ENCODE measurements around the gene DDX25.

The DDX25 gene

DNA sequence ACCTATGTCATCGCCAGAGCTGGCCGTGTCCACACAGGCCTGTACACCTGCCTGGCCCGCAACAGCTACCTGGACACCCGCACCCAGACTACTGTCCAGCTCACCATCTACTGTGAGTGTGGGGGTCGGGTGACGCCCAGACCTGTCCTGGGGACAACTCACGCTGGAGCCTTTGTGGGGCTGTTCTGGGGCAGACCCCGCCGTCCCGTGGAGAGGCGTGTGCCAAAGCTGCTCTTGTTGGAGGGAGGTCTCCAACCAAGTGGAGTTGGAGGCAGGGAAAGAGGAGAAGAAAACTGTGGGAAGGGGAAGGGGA, 45.8 kb downstream of the DDX25 start:
- TF ChIP-seq CTCF (conservative IDR thresholded peaks at IDR 0.05; ENCODE audit: control insufficient read depth, insufficient read depth, low read depth, low read length) = no peak
- H3K4me3 ChIP-seq (ENCODE audit: control insufficient read depth, low read depth, low read length) = no peak overlapping the region
- no peak for DNase-seq (ENCODE audit: low read depth)

DNA sequence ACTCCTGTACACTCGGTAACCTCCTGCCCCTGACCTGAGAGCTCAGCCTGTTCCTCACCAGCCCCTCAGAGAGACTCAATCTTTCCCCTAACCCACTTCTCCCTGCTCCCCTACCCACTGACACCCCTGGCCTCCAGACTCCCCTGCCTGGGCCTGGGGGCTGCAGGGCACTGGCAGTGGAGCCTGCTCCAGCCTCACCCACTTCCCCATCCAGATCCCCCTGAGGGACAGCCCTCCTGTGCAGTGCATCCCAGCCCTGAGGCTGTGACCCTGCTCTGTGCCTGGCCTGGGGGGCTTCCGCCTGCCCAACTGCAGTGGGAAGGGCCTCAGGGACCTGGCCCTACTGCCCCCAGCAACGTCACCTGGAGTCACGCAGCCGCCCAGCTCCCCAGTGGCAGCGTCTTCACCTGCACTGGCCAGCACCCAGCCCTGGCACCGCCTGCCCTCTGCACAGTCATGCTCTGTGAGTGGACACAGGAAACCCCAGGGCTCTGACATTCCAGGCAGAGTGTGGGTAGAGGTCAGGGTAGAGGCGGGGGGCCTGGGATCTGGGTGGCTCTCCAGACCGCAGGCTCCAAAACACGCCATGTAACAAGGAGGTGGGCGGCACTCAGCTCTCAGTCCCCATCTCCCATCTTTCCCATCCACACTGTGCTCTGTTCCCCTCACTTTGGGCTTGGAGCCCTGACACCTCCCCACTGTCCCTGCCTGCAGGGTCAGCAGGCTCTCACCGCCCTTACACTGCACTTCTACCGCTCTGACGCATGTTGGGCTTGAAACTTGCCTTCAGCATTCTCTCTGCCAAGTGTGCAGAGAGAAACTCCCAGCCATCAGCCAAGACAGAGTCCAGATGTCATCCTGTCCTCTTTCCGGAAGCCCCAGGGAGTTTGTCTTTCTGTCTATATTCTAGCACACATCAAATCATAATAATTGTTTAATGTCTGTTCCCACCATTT, 46.7 kb downstream of the DDX25 start:
- no peak for TF ChIP-seq CTCF (conservative IDR thresholded peaks at IDR 0.05; ENCODE audit: control insufficient read depth, insufficient read depth, low read depth, low read length)
- no peak overlapping the region for H3K4me3 ChIP-seq (ENCODE audit: control insufficient read depth, low read depth, low read length)
- peak; percentile 85 for DNase-seq (ENCODE audit: low read depth)

DNA sequence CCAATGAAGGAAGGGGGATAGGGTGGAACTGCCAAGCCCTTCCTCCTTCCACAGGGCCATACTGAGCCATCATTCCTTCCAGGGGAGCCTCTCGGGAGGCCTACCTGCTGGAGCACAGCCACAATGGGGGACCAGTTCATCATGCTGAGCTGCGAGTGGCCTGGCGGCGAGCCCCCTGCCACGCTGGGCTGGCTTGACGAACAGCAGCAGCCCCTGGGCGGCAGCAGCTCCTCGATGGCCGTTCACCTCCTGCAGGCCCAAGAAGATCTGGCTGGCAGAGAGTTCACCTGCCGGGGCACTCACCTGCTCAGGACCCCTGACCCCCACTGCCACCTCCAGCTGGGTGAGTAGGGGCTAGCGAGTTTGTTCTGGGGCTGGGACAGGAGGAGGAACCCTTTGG, 47.4 kb downstream of the DDX25 start:
- no peak overlapping the region for H3K4me3 ChIP-seq (ENCODE audit: control insufficient read depth, low read depth, low read length)
- DNase-seq (ENCODE audit: low read depth) = no peak
- TF ChIP-seq CTCF (conservative IDR thresholded peaks at IDR 0.05; ENCODE audit: control insufficient read depth, insufficient read depth, low read depth, low read length) = no peak

DNA sequence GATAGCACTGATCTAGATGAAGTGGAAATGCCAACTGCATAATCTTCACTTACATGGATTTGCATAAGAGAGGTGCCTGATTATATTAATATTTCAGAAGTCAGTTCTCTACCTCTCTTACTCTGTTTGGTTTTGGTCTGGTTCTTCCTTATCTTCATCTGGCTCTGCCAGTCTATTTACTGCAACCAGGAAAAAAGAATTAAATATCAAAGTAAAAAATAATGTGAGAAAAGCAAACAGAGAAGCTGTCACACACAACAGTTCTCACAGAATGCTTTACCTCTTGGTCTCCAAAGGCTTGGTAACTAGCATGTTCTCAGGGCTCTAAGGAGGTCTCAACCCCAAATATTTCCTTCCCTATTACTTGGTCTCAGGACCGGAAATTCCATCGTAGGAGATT, 48.3 kb downstream of the DDX25 start:
- DNase-seq (ENCODE audit: low read depth) = no peak
- no peak for TF ChIP-seq CTCF (conservative IDR thresholded peaks at IDR 0.05; ENCODE audit: control insufficient read depth, insufficient read depth, low read depth, low read length)
- H3K4me3 ChIP-seq (ENCODE audit: control insufficient read depth, low read depth, low read length) = no peak overlapping the region

DNA sequence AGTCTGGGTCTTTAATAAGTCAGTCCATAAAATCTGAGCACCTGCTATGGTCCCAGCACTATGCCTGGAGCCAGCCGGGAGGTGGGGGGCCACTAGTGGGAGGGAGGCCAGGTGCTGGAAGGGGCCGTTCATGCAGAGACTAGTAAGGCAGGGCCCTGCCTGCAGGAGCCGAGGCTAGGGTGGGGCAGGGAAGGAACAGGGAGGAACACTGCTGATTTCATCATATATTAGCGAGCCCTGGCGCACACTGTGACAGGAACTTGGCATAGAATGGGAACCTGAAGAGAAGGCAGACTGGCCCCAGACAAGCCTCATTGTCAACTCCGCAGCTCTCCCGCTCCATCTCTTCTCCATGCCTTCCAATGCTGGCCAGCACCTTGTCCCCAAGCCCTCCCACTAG, 48.7 kb downstream of the DDX25 start:
- no peak for TF ChIP-seq CTCF (conservative IDR thresholded peaks at IDR 0.05; ENCODE audit: control insufficient read depth, insufficient read depth, low read depth, low read length)
- peak; percentile 15 for DNase-seq (ENCODE audit: low read depth)
- H3K4me3 ChIP-seq (ENCODE audit: control insufficient read depth, low read depth, low read length) = no peak overlapping the region

DNA sequence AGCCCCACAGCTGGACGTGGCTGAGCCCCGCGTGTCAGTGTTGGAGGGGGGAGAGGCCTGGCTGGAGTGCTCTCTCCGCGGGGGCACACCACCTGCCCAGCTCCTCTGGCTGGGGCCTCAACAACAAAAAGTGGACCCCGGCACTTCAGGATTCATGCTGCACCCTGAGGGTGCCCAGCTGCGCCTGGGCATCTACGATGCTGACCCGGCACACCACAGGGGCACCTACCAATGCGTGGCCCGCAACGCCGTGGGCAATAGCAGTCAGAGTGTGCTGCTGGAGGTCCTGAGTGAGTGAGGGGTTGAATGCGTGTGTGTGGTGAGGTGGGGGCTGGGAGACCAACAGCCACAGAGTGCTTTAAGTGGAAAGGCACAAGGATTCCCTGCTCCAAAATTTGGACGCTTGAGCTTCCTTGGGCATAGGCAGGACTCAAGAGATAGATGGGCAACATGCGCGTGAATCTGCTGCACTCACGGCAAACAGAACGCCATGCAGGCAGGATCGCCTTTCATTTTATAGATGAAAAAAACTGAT, 49.2 kb downstream of the DDX25 start:
- no peak for DNase-seq (ENCODE audit: low read depth)
- no peak for TF ChIP-seq CTCF (conservative IDR thresholded peaks at IDR 0.05; ENCODE audit: control insufficient read depth, insufficient read depth, low read depth, low read length)
- no peak overlapping the region for H3K4me3 ChIP-seq (ENCODE audit: control insufficient read depth, low read depth, low read length)

All from fibroblast of mammary gland (primary cell).